Measurements from ENCODE around the gene NAB1.
"Not testable (repeated sequence)": the region's sequence is repeated elsewhere in the genome, so short reads cannot be mapped to it uniquely, and the experiment has no call there.

NAB1 gene

DNA sequence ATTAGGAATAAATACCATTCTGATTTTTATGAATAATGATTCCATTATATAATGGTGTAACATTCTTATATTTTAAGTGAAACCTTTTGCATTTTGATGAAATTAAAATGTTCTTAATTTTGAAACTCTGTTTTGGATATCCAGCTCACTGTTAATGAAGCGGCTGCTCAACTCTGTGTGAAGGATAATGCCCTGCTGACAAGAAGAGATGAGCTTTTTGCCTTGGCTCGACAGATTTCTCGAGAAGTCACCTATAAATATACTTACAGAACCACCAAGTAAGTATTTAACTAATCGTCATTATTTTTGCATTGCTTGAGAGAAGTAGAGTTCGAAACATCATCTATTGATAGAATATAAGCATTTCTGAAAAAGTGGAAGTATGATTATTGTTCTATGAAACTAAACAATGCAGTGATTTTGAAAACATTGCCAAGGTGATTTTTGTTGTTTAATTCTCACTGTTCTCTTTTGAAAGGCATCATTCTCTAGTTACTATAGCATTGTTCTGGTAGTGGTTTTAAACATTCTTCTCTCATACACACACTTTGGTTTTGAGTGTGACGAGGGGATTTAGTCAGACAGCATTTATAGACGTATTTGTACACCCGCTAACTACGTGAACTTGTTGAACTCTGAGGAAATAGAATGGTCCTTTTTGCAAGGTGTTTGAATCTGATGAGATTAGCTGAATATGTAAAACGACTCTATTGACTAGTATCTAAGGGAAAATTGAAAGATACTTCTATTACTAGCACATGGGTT, 21.5 kb downstream of the NAB1 start:
- no peak for DNase-seq (ENCODE audit: low read depth, low spot score)

DNA sequence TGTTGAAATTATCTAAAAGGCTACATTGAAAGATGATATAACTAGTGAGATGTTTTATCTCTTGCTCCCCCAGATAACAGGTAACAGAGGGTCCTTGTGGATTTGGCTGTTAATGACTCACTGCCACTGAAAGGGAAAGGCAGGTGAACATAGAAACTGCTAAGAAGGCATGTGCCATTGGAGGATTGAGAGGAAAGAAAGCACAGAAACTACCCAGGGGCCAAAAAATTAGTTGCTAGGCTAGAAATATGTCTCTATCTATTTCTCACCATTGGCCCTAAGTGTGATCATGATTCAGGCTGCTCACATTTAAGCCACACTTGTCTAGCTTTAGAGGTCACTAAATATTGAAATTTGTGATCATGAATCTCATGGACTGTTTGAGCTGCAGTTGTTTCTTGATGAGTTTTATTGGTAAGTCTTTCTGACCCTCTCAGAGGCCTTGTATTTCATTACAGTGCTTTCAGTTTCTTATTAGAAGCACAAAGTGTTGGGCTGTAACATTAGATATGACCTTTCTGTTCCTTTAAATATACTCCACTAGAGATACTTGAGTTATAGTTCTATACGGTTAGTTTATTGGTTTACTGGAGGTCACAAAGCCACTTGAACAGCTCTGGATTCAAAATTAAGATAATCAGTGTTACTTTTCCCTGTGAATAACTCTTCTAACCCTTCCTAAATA, 26.2 kb downstream of the NAB1 start:
- no peak for DNase-seq (ENCODE audit: low read depth, low spot score)

GRCh38 chr2:190677255-190677654, 28.4 kb downstream of the NAB1 start:
- no peak for DNase-seq (ENCODE audit: low read depth, low spot score)

DNA sequence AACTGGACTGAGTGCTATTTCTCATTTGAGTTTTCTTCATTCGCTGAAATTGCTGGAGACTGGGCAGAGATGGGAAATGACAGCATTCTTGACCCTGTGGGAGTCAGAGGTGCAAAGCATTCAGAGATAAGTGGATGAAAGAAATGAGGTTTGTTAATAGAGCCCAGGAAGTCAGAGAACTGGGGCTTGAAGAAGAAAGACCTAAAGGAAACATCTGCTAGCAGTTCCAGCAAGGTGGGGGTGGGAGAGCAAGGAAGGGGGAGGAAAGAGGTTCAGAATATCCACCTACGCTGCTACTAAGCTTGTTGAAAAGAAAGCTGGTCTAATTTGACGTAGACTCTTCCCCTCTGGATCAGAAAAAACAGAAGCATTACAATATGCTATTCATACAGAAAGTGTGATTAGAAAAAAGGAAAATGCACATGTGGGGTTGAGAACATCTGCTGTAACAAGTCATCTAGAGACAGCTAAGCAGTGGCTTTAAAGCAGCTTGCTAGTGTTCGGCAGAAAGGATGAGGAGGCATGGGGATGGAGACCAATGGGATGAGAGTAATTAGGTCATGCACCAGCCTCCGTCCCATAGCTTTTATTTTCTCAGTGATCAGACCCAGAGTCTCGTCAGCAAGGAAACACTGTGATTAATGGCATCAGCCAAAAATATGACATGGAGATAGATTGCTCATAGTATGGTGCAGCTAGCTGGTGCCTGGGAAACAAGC, 29.7 kb downstream of the NAB1 start:
- DNase-seq (ENCODE audit: low read depth, low spot score), result no peak

GRCh38 chr2:190679391-190679790, 30.5 kb downstream of the NAB1 start:
- DNase-seq (ENCODE audit: low read depth, low spot score), result no peak

- no peak for DNase-seq (ENCODE audit: low read depth, low spot score)
Observed at GRCh38 chr2:190679813-190680591, 31.1 kb downstream of the NAB1 start.

DNA sequence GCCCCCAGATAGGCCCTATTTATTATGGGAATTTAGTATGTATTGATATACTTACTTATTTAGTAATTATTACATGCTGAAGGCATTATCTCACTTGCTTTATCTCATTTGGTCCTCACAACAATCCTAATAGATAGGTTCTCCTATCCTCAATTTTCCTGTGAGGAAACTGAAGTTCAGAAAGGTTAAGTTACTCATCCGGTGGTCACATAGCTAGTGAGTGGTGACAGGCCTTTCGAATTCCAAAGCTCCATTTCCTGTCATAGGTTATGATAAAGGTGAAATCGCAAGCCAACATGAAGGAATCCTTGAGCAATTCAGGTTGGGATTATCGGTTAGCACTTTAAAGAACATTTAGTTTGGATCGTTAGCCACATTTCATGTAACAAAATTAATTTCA, 33.3 kb downstream of the NAB1 start:
- no peak for DNase-seq (ENCODE audit: low read depth, low spot score)

- no peak for DNase-seq (ENCODE audit: low read depth, low spot score)
Observed at GRCh38 chr2:190683802-190684201, 34.9 kb downstream of the NAB1 start.

- DNase-seq (ENCODE audit: low read depth, low spot score), result no peak
Observed at GRCh38 chr2:190684931-190685330, 36.0 kb downstream of the NAB1 start.

DNA sequence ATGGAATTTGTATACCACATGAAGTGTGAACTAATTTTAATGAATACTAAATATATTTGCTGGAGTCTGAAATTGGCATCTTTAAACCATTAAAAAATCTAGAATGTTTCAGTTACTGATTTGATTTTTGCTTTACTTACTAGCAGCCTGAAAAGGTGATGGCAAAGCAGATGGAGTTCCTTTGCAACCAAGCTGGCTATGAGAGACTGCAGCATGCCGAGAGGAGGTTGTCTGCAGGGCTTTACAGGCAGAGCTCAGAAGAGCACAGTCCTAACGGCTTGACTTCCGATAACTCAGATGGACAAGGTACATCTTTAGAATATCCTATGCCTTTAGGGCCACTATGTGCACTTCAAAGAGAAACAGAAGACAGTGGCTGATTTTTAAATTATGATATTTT, 36.5 kb downstream of the NAB1 start:
- DNase-seq (ENCODE audit: low read depth, low spot score), result no peak

GRCh38 chr2:190693533-190694232, 44.8 kb downstream of the NAB1 start:
- no peak for DNase-seq (ENCODE audit: low read depth, low spot score)

DNA sequence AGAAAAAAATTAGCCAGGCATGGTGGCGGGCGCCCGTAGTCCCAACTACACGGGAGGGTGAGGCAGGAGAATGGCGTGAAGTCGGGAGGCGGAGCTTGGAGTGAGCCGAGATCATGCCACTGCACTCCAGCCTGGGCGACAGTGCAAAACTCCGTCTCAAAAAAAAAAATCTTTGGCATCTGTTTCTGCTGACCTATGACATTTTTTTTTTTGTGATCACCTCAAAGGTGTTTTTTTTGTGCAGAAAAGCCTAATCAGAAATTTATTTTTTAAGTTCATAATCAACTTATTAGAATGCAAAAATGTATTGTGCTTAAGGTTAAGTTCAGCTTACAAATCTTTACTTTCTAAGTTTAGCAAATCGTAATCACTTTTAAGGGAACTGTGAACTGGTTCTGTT, 45.6 kb downstream of the NAB1 start:
- no peak for DNase-seq (ENCODE audit: low read depth, low spot score)

GRCh38 chr2:190695739-190696138, 46.9 kb downstream of the NAB1 start:
- no peak for DNase-seq (ENCODE audit: low read depth, low spot score)

DNA sequence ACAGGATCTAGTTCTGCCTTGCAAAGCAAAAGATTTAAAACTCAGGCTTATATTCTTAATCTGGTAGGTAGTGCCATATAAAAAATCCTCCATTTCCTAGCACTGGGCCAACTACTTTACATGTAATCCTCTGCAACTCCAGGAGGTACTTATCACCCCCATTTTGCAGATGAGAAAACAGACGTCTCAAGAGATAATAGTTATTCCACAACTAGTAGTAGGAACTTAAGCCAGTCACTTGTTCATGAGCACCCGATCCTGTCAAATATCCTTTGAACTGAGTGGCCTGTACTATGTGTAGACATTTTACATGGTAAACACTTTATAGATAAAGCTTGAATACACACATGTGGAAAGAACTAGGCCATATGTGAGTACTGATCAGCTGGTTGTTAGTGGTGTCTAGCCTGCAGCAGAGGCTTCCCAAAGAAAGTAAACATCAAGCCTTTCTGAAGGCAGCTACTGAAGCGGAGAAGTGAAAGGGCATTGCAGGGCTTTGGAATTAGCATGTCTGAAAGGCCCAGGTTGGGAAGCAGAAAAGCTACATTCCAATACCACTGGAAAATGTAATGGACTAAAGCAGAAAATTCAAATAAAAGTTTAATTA, 48.0 kb downstream of the NAB1 start:
- DNase-seq (ENCODE audit: low read depth, low spot score), result no peak

GRCh38 chr2:190697421-190697820, 48.5 kb downstream of the NAB1 start:
- DNase-seq (ENCODE audit: low read depth, low spot score), result no peak

- no peak for DNase-seq (ENCODE audit: low read depth, low spot score)
Observed at GRCh38 chr2:190698895-190699294, 50.0 kb downstream of the NAB1 start.

DNA sequence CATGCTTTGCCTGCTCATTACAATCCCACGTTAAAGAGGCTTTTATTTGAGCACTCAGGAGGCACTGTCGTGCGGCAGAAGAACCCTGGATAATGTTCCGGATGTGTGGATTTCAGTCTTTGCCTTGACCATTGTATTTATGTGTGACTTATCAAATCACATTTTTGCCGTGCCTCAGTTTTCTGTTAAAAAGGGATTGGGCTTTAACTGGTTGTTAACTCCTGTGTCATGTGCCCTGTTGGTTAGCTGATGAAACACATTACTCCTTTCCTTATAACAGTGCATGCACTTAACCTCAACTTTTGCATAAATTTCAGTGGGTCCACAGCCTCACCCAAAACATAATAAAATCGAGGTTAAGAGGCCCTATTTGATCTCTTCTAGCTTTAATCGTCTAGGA, 52.7 kb downstream of the NAB1 start:
- no peak for DNase-seq (ENCODE audit: low read depth, low spot score)

DNA sequence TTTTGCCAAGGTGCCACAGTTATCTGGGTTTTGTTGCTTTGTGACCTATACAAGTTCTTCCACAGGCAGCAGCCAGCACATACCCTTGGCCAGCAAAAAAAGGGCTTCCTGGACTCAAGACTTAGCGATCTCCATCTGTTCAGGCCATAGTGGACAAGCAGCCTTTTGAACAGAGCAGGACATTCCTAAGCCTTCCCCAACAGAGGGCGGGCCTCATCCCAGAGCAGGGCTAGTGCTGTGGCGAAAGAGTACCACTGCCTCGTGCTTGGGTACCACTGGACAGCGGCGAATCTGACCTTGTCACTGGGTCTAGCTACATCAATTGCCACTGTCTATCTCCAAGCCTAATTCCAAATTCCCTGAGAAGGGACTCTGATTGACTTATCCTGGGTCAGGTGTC, 56.4 kb downstream of the NAB1 start:
- DNase-seq (ENCODE audit: low read depth, low spot score), result no peak

DNA sequence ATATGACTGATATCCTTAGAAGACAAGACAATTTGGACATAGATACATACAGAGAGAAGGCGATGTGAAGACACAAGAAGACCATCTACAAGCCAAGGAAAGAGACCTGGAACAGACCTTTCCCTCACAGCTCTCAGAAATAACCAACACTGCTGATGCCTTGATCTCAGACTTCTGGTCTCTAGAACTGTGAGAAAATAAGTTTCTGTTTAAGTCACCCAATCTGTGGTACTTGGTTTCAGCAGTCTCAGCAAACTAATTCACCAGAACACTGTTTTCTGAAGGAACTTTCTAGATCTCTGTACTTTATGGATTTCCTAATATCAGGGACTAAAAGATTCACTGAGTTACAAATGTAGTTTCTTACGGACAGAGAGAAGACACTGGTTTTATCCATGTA, 58.8 kb downstream of the NAB1 start:
- no peak for DNase-seq (ENCODE audit: low read depth, low spot score)

DNA sequence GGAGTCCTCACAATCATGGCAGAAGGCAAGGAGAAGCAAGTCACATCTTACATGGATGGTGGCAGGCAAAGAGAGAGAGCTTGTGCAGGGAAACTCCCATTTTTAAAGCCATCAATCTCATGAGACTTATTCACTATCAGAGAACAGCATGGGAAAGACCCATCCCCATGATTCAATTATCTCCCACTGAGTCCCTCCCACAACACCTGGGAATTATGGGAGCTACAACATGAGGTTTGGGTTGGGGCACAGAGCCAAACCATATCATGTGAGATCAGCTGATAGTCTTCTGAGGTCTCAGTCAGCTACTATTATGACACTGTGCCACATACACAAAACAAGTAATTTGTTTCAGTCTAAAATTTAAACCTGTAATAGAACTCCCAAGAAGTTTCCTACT, 59.8 kb downstream of the NAB1 start:
- DNase-seq (ENCODE audit: low read depth, low spot score), result not testable (repeated sequence)

DNA sequence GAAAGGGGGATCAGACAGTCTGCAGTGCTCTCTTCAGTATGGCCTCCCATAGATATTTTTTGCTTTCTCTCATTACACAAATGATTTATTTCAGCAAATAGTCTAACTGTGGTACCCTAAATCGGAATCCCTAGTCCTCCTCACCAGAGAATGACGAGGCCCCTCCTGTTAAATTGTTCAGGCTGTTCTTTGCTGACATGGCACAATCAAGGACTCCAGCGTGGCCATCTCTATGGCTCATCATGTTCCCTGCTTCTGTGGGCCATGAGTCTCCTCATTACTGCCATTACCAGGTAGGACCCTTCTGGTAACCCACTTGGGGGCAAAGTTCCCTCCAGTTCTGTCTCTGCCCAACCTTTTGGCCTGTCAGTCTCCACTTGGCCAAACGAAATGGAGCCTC, 62.2 kb downstream of the NAB1 start:
- DNase-seq (ENCODE audit: low read depth, low spot score), result no peak
